T-helper 17 cell (primary cell): Measurements from ENCODE around the gene RASL10A. TPM values are rescaled to one million over a fixed set of nuclear protein-coding genes. Genes with fewer than 3 reads are reported as not detected.

Experiments used
- ATAC-seq: fragments of 150-1000 bp; cut with Tn5 transposase; 2 replicates; pipeline ENCODE4 v1.10.0; 2021; ENCODE audit warnings: mild to moderate bottlenecking, moderate library complexity
- DNase-seq, 3 donors: peaks; one replicate each; pipeline versions ENCODE4 v3.0.0 to v3.0.0-alpha.2; 2020 to 2021
- H3K9me3 ChIP-seq: one replicate; pipeline ENCODE4 v1.7.0; 2013; ENCODE audit warnings: low read length, mild to moderate bottlenecking; ENCODE audit not compliant: control insufficient read depth, poor library complexity, severe bottlenecking
- H3K27ac Mint-ChIP-seq: one replicate; pipeline ENCODE4 v1.8.0; 2022; ENCODE audit warnings: mild to moderate bottlenecking, moderate library complexity, mixed read lengths
- H3K27me3 Mint-ChIP-seq: one replicate; pipeline ENCODE4 v1.8.0; 2022; ENCODE audit warnings: mixed read lengths
- H3K36me3 Mint-ChIP-seq: one replicate; pipeline ENCODE4 v1.8.0; 2022; ENCODE audit warnings: low read depth, mixed read lengths
- H3K4me1 Mint-ChIP-seq: one replicate; pipeline ENCODE4 v1.8.0; 2022; ENCODE audit warnings: mild to moderate bottlenecking, mixed read lengths
- H3K4me3 Mint-ChIP-seq: one replicate; pipeline ENCODE4 v1.8.0; 2022; ENCODE audit warnings: mild to moderate bottlenecking, moderate library complexity, mixed read lengths
- total RNA-seq, 4 donors: library from RNA in 2 of 4; stranded (reverse) in 2 of 4; gene quantifications; one replicate each; pipeline ENCODE4 v1.2.3 and lab custom pipeline; 2022 to 2026

The RASL10A gene
- total RNA-seq, 2 donors from 2014 or later, result 0.92 TPM; not detected in 1

DNA sequence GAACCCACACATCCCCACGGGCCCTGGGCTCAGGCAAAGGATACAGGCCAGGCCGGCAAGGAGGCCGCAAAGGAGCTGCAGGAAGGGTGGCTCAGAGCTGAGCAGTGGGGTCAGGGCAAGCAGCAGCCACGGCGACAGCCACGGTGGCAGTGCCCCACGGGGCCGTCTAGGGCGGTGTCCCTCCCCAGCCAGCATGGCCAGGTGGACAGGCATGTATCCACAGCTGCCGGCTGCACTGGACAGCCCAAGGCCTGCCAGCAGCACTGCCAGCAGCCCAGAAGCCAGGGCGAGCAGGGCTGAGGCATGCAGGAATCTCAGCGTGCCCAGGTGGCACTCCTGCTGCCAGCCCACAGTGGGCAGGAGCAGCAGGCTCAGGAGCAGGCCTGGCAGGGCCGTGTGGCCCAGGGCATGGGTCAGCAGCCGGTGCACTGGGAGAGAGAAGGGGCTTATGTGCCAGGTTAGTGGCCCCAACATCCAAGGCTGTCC lies 51.7 kb downstream of the RASL10A start:
- Mint-ChIP-seq H3K4me1 (peaks cover 17% of the 10 kb centered on the region), H3K36me3 (peaks cover 3% of the 10 kb centered on the region), H3K27me3 (no peaks in the 10 kb centered on the region), H3K27ac (no peak overlapping the region), H3K4me3 (no peak overlapping the region)
- H3K9me3 ChIP-seq, result no peaks in the 10 kb centered on the region
- ATAC-seq, result no peak
- no peak for DNase-seq

Other genes with a start within 250 kb of the RASL10A start
- gene KREMEN1, start 242.7 kb downstream of the RASL10A start, total RNA-seq, result under 1 TPM; 0.15 to 0.26 TPM
- gene EMID1, start 109.8 kb downstream of the RASL10A start, total RNA-seq, result not detected
- gene RHBDD3, start 47.7 kb downstream of the RASL10A start, total RNA-seq, result 10 to 100 TPM; 11.3 to 15.9 TPM
- gene EWSR1, start 47.4 kb downstream of the RASL10A start, total RNA-seq, result 100 to 1,000 TPM; 323 to 335 TPM
- gene GAS2L1, start 9.0 kb downstream of the RASL10A start, total RNA-seq, result 10 to 100 TPM in 1 of 2 donors, 1 to 10 TPM in 1; 2.5 to 32.6 TPM
- gene AP1B1, start 72.9 kb upstream of the RASL10A start, total RNA-seq, result 10 to 100 TPM; 41.2 to 42.8 TPM
- not detected for gene RFPL1, start 122.9 kb upstream of the RASL10A start, total RNA-seq
- under 1 TPM; 0.15 to 0.21 TPM for gene NEFH, start 164.5 kb upstream of the RASL10A start, total RNA-seq
- gene THOC5, start 238.1 kb upstream of the RASL10A start, total RNA-seq, result 10 to 100 TPM; 34.2 to 46.2 TPM